Retina (tissue), 1 donor: Measurements from ENCODE around the gene ZBTB12.
"Not testable (repeated sequence)": the region's sequence is repeated elsewhere in the genome, so short reads cannot be mapped to it uniquely, and the experiment has no call there.

Experiments used
- DNase-seq: peaks from one replicate; pipeline ENCODE4 v3.0.0-alpha.2; 2016

The ZBTB12 gene

DNA sequence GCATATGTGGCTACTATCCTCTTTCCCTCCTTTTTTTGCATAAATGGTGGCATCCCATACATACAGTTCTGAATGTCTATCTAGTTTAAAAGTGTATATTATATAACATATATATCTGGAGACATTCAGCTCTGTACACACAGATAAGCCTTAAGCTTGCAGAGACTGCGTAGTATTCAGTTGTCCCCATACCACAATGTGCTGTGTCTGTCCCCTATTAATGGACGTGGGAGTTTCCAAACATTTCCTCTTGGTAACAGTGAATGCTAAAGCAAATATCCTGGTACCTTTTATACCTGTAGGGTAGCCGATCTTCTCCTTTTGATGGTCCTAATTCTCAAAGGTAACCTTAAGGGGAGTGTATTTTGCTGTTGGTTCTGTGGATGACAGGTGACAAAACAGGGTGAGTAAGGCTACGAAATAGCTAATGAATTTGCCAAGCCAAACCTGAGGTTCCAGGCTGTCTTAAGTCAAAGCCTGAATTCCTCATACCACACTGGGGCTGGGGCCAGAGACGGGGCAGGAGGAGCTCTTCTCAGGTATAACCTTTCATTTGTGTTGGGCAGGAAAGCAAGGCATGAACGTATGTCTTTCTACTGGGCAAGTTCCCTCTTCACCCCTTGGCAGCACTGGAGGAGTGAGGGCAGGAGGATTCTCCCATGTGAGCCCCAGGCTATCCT lies 17.9 kb upstream of the ZBTB12 start:
- no peak for DNase-seq

DNA sequence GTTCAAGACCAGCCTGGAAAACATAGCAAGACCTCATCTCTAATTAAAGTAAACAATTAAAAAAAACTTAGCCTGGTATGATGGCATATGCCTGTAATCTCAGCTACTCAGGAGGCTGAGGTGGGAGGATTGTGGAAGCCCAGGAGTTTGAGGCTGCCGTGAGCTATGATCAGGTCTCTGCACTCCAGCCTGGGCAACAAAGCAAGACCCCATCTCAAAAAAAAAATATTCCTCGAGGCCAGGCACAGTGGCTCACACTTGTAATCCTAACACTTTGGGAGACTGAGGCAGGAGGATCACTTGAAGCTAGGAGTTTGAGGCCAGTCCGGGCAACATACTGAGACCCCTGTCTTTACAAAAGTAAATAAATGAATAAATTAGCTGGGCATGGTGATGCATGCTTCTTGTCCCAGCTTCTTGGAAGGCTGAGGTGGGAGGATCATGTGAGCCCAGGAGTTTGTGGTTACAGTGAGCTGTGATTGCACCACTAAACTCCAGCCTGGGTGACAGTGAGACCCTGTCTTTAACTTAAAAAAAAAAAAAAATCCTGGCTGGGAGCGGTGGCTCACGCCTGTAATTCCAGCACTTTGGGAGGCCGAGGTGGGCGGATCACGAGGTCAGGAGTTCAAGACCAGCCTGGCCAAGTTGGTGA lies 16.3 kb upstream of the ZBTB12 start:
- DNase-seq, result no peak

DNA sequence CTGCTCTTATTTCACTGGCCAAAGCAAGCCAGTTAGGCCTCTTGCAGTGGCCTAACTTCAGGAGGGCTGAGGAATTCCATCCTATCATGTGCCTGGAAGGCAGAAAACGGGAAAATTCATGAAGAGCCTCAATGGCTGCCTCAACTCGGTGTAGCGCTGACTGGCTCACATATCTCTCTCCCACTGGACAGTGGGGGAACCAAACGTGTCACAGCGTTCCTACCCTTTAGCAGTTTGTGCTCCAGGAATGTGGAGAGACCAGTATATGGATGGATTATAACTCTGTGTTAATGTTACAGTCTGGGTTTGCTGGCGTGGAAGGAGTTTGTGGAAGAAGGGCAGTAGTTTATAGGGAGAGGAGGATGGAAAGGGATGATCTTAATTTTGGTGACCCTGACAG lies 13.9 kb upstream of the ZBTB12 start:
- DNase-seq, result no peak

DNA sequence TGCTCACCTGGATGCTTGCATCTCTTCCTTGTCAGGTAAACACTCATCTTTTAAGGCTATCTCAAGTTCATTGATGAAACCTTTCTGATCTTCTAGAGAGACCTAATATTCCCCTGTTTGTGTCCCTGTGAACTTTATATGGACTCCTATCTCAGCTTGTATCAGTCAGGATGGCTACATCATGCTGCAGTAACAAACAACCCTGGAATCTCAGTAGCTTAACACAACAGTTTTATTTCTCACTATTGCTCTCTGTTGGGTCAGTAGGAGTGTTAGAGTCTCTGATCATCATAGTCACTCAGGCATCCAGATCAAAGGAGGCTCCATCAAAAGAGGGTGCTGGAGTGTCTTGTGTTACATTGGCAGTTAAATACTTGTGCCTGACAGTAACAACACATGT lies 13.5 kb upstream of the ZBTB12 start:
- DNase-seq, result no peak

DNA sequence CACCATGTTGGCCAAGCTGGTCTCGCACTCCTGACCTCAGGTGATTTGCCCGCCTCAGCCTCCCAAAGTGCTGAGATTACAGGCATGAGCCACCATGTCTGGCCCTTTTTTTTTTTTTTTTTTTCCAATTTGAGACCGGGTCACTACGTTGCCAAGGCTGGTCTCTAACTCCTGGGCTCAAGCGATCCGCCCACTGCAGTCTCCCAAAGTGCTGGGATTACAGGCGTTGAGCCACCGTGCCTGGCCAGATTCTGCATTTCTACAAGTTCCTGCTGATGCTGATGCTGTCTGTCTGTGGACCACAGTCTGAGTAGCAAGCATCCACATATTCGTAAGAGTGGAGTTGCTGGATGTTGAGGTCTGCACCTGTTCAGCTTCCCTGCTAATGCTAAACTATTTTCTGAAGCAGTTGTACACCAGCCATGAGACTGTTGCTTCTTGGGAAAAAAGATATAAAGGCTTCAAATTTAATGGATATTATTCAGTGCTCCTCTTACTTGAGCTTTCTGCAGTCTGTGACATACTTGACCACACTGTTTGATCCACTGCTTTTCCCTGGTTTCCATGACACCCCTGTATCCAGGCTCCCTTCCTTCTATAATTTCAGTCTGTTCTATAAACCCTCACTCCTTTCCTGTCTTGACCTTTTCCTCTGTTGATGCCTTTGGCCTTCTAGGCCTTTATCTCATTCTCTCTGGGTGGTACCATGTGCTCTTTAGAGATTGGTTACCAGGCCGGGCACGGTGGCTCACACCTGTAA lies 10.1 kb upstream of the ZBTB12 start:
- no peak for DNase-seq

DNA sequence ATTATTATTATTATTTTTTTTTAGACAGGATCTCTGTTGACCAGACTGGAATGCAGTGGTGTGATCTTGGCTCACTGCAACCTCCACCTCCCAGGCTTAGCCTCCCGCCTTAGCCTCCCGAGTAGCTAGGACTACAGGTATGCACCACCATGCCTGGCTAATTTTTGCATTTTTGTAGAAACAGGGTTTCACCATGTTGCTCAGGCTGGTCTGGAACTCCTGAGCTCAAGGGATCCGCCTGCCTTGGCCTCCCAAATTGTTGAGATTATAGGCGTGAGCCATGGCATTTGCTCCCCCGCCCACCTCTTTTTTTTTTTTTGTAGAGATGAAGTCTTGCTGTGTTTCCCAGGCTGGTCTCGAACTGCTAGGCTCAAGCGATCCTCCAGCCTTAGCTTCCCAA lies 7.4 kb upstream of the ZBTB12 start:
- DNase-seq, result not testable (repeated sequence)

DNA sequence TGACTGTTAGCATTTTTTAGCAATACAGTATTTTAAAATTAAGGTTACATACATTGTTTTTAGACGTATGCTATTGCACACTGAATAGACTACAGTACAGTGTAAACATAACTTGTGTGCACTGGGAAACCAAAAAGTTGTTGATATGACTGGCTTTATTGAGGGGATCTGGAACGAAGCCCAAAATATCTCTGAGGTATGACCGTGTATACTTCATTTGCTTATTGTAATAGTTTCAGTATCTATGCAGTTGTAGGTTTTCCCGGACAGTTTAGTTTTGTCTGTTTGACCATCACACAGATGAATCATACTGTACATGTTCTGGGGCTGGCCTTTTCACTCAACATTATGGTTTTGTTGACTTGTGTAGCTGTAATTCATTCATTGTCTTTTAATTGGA lies 6.9 kb upstream of the ZBTB12 start:
- DNase-seq, result no peak

DNA sequence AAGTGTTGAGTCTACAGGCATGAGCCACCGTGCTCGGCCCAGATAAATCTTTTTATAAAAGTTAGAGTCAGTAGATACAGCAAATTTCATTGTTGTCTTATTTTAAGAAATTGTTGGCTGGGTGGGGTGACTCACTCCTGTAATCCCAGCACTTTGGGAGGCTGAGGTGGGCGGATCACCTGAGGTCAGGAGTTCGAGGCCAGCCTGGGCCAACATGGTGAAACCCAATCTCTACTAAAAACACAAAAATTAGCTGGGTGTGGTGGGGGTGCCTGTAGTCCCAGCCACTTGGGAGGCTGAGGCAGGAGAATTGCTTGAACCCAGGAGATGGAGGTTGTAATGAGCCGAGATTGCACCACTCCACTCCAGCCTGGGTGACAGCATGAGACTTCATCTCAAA lies 6.4 kb upstream of the ZBTB12 start:
- DNase-seq, result not testable (repeated sequence)

DNA sequence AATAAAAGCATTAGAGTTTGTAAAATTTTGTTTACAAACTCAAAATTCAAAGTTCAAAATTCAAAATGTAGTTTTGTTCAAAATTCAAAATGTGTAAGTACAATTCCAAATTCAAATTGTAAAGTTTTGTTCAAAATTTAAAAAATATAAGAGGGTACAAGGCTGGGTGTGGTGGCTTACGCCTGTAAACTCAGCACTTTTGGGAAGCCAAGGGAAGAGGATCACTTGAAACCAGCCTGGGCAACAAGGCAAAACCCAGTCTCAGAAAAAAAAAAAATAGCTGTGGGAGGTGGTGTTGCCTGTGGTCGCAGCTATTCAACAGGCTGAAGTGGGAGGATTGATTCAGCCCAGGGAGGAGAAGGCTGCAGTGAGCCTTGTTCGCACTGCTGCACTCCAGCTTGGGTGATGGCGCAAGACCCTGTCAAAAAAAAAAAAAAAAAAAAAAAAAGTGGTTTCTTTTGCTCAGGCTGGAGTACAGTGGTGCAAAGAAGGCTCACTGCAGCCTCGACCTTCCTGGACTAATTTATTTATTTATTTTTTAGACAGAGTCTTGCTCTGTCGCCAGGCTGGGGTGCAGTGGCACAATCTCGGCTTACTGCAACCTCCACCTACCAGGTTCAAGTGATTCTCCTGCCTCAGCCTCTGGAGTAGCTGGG lies 5.4 kb upstream of the ZBTB12 start:
- DNase-seq, result no peak

DNA sequence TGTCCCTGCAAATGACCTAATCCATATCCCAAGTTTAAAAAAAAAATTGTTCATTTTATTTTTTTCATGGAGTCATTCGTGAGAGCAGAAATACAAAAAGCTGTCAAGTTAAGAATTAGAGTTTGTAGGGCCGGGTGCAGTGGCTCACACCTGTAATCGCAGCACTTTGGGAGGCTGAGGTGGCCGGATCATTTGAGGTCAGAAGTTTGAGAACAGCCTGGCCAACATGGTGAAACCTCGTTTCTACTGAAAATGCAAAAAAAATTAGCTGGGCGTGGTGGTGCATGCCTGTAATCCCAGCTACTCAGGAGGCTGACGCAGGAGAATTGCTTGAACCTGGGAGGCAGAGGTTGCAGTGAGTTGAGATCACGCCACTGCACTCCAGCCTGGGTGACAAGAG lies 4.8 kb upstream of the ZBTB12 start:
- DNase-seq, result not testable (repeated sequence)

DNA sequence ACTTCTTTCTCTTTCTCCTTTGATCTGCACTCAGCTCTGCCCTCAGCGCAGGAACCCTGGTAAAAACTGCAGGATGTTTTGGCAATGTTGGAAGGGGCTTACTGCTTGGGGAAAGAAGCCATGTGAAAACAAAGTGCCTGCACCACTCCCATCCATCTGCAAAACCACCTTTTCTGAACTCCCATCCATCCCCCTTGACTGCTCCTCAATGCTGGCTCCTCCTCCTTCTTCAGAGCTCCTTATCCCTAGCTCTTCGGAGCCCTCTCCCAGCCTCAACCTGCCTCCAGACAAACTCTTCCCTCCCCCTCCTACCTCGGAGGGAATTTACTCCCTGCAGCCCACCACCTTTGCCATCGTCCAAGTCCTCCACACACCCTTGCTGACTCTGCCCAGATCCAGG lies 4.2 kb upstream of the ZBTB12 start:
- no peak for DNase-seq

DNA sequence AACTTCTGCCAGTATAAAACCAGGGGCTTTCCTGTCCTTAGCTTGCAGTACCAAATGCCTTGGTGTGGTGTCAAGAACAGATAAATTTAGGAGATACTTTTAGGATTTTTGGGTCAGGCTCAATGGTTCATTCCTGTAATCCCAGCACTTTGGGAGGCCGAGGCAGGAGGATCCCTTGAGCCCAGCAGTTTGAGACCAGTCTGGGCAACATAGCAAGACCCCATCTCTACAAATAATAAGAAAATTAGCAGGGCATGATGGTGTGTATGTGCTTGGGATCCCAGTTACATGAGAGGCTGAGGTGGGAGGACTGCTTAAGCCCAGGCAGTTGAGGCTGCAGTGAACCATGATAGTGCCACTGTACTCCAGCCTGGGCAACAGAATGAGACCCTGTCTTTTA lies 3.2 kb upstream of the ZBTB12 start:
- no peak for DNase-seq

DNA sequence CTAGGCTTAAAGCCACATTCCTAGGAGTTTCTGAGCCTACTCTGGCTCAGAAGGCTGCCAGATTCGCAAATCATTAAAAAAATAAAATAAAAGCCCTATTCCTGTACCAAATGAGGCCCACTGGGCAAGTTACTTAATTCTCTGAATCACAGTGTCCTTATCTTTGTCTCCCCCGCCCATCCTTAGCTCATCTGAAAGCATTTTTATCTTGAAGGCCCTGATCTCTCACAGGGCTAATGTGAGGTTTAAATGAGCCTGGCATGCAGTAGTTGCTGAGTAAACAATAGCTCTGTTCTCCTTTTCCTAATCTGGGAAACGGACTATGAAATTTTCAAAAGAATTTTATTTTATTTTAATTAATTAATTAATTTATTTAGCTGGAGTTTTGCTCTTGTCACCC lies 2.1 kb upstream of the ZBTB12 start:
- DNase-seq, result no peak

DNA sequence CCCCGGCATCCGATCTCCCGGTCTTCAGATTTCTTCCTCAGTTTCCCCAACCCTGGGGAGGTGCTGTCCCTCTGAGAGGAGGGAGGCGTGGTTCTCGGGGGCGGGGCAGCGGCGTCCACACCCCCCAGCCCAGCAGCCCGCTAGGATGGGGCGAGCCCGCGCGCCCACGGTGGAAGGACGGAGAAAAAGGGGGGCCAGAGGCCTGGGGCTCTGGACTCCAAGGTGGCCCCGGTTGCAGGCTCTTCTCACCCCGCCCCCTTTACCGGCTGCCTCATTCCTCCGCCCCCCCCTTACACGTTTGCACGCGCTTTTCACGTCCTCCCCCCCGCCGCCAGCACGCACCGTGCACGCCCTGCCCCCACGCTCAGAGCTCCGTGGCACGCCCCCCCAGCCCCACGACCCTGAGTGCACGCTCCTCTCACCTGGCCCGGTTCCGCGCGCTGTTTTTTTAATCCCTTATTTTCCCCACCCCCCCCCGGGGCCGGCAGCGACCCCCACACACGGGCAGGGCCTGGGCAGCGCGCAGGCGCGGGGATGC lies 402 bp downstream of the ZBTB12 start:
- no peak for DNase-seq

DNA sequence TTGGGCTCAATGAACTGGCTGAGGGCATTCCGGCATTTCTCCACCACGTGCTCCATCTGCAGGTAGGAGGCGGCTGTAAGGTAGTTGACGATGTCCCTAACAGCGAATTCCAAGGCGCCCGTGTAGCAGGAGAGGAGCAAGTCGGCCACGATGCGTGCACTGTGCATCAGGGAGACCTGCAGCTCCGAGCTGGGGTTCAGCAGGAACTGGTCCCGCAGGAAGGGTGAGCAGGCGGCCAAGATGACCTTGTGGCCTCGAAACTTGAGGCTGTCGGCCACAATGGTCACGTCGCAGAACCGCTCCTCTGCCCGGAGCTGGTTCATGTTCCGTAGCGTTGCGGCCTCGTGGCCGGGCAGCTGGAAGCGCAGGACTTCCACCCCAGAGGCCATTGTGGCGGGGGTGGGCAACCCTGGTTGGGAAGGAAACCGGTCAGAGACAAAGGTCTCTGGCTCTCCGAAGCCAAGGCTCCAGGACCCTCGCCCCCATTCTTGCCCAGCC lies 920 bp downstream of the ZBTB12 start:
- peak; percentile 61 for DNase-seq

DNA sequence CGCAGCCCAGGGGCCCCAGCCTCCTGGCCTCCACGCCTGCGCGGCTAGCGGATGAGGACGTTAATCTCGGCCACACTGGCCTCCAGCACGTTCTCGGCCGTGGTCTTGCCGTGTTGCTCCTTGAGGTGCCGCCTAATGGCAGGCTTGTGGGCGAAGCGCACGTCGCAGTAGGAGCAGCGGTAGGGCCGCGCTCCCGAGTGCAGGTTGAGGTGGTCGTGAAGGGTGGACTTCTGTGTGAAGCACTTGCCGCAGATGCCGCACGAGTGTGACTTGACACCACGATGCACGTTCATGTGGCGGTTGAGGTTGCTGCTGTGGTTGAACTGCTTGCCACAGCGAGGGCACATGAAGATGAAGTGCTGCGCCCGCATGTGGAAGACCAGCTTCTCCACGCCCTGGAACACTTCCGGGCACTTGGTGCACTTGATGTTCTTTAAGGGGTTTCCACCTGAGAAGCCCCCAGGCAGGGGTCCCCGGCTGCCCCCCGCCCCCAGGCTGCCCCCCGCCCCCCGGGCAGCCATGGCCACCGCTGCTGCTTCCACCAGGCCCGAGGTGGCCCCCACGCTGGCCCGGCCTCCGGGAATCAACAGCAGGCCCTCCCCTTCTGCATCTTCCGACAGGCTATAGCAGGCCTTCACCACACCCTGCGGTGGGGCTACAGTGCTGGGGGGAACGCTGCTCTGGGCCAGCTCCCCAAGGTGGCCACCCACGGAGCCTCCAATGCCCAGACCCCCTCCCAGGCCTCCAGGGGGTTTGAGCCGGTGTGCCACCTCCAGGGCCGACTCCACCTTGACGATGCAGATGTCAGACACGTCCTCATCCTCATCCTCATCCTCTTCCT lies 1.8 kb downstream of the ZBTB12 start:
- DNase-seq, result no peak

DNA sequence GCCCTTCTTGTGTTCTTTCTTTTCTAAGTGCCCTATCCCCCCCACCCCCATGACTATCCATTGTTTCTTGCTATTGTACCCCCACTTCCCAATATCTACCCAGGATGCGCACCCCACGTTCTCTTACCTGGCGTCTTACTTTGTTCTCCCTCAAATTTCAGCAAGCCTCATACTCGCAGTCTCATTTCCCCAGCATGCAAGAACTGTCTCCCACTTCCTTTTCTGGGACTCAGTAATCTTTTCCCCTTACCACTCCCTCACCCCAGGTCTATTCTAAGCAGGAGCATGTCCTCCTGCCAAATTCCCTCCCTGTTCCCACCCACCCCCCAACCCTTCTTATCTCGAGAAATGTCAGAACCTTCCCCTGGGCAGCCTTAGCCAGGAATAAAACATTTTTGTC lies 2.7 kb downstream of the ZBTB12 start:
- DNase-seq, result no peak

DNA sequence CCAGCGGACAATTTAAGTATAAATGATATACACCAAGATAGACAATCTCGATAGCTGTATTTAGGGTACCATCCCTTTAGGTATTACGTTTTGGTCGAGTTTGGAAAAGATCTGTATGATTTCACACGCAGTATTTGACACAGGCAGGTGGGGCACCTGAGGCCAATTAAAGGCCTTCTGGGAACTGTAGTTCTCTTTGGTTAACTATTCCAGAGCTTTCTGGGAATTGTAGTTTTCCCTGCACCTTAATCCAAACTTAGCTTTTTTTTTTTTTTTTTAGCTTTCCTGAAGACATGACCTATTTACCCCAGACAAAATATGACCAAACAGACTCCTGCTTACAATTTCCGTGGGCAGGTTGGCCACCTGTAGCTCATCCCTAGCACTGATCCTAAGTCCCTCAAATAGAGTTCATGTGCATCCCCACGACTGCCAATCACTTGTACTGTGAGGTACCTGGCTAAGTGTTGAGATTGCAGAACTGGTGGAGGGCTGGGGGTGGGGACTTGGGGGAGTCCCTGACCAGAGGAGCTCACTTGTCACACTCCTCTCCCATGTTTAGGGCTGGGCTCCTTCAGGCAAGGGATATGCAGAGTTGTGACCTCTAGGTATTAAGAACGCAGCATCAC lies 3.4 kb downstream of the ZBTB12 start:
- peak; percentile 74 for DNase-seq

DNA sequence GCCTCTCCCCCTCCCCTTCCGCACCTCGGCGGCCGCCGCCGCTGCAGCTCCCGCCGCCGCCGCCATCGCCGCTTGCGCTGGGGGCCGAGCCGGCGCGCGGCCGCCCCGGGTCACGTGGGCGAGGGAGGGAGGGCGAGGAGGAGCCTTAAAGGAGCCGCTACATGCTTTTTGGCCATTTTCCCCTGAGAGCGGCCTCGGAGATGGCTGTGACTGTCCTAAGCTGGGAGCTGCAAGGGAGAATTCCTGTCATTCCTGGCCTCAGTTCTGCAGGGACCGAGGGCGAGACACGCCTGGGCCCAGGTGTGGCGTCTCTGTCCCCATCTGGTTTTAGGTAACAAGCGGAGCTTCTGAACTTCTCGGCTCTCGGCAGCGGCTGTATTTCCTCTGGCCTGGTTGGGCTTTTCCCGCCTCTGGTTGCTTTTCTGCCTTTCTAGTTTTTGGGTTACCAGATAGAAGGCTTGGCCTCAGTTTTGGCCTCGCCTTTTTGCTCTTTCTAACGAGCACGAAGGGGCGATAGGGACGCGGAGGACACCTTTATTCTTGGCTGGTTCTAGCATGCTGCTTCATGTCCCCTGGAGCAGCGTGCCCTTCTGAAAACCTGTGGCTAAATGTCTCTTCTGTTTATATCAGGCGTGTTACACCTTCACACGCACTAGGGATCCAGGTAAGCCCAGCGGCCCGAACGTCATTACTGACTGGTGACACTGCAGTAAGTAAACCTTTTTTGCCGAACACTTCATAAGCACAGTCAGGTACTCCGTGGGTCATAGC lies 4.1 kb downstream of the ZBTB12 start, which contains the start of gene EHMT2:
EHMT2 (minus strand) TSS at position 87 of the 771 bp plus-strand sequence; CDS start at position 66, 21 bp downstream.
- peak; percentile 89 for DNase-seq

DNA sequence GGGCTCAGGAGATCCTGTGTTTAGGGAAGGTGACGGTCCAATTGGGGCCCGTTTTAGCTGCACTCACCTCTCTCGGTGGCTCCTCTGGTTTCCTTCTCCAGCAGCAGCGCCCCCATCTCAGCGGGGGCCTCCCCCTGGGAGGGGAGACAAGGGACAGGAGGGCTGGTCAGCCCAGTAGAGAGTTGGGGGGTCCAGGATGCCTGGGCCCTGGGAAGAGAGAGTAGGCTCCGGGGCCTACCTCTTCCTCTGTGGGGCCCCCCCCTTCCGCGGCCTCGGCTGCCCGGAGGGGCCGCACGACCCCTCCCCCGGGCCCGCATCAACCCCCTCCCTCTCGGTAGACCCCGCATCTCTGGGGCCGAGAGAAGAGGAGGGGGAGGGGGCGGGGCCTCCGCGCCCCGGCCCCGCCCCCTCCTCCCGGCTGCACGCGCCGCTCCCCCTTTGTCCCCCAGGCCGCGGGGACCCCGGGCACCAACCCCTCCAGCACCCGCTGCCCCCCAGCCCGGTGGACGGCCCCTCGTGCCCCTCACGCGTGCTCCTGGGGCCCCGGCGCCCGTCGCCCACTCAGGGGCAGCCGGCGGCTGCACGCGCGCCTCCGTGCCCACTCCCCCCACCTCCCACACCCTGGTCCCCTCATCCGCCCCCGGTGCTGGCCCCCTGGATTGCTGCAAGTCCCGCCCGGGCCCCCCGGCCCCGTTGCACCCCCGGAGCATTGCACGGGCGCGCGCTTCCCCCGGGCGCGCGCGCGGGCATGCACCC lies 4.9 kb downstream of the ZBTB12 start:
- DNase-seq, result peak; percentile 18
